Loucy (cell line): Measurements from ENCODE around the gene NLRP3.

ENCODE experiments used
- H2AFZ ChIP-seq: fragments of 200-600 bp; sonication (generic); 2 replicates; pipeline ENCODE4 v1.6.0; 2016; ENCODE audit warnings: antibody characterized with exemption, mild to moderate bottlenecking, low read length, moderate library complexity
- H3F3A ChIP-seq: fragments of 200-600 bp; 2 replicates; pipeline ENCODE4 v1.6.0; 2016; ENCODE audit warnings: antibody characterized with exemption, low read depth, mild to moderate bottlenecking
- H3K27me3 ChIP-seq: fragments of 200-600 bp; sonication (generic); 2 replicates; pipeline ENCODE4 v1.6.1; 2014; ENCODE audit warnings: low read length, mild to moderate bottlenecking; ENCODE audit not compliant: insufficient read depth, poor library complexity, severe bottlenecking
- H3K36me3 ChIP-seq: fragments of 200-600 bp; sonication (generic); 2 replicates; pipeline ENCODE4 v1.6.1; 2016; ENCODE audit warnings: low read length; ENCODE audit not compliant: insufficient read depth
- H3K4me1 ChIP-seq: fragments of 200-600 bp; sonication (generic); 2 replicates; pipeline ENCODE4 v1.5.1; 2014; ENCODE audit warnings: low read length, mild to moderate bottlenecking; ENCODE audit not compliant: insufficient read depth, poor library complexity, severe bottlenecking
- H3K4me2 ChIP-seq: fragments of 200-600 bp; sonication (generic); 2 replicates; pipeline ENCODE4 v1.6.0; 2014; ENCODE audit warnings: antibody characterized with exemption, low read length, low read depth, mild to moderate bottlenecking; ENCODE audit not compliant: poor library complexity, severe bottlenecking
- H3K4me3 ChIP-seq: fragments of 200-600 bp; sonication (generic); 2 replicates; pipeline ENCODE4 v1.5.1; 2014; ENCODE audit warnings: low read length, mild to moderate bottlenecking, mixed read lengths; ENCODE audit not compliant: poor library complexity, severe bottlenecking
- H3K79me2 ChIP-seq: fragments of 200-600 bp; sonication (generic); 2 replicates; pipeline ENCODE4 v1.6.1; 2014; ENCODE audit warnings: low read length; ENCODE audit not compliant: insufficient read depth
- H3K9ac ChIP-seq: fragments of 200-600 bp; sonication (generic); 2 replicates; pipeline ENCODE4 v1.6.0; 2014; ENCODE audit warnings: mild to moderate bottlenecking, low read depth, low read length, moderate library complexity; ENCODE audit not compliant: poor library complexity, severe bottlenecking
- H3K9me2 ChIP-seq: fragments of 200-600 bp; sonication (generic); replicated peaks from 2 replicates; pipeline ENCODE4 v1.6.1; 2016; ENCODE audit warnings: low read depth, low read length, mixed read lengths
- H3K9me3 ChIP-seq: fragments of 200-600 bp; sonication (generic); 2 replicates; pipeline ENCODE4 v1.6.1; 2014; ENCODE audit warnings: mild to moderate bottlenecking, antibody characterized with exemption, low read length, low read depth; ENCODE audit not compliant: insufficient read depth
- H4K20me1 ChIP-seq: fragments of 200-600 bp; sonication (generic); 2 replicates; pipeline ENCODE4 v1.6.0; 2014; ENCODE audit warnings: antibody characterized with exemption, low read length, mild to moderate bottlenecking; ENCODE audit not compliant: insufficient read depth, poor library complexity, severe bottlenecking
- CTCF ChIP-seq: fragments of 200-600 bp; sonication (generic); conservative IDR thresholded peaks from 2 replicates; pipeline ENCODE4 v1.5.1; 2014; ENCODE audit warnings: mild to moderate bottlenecking, antibody characterized with exemption, low read length
- EZH2phosphoT487 ChIP-seq: fragments of 200-600 bp; IDR thresholded peaks from 2 replicates; pipeline ENCODE4 v1.6.1; 2018; ENCODE audit warnings: antibody characterized with exemption, mild to moderate bottlenecking, moderate library complexity, borderline replicate concordance

The NLRP3 gene

GRCh38 chr1:247417831-247418230 is 1.9 kb downstream of the NLRP3 start:
- Histone ChIP-seq H3K4me1 (peaks cover 52% of the 10 kb centered on the region), H3K9ac (no peak overlapping the region), H3K4me3 (peak overlapping the region; percentile 27), H4K20me1 (no peaks in the 10 kb centered on the region), H3K9me2 (no peaks in the 10 kb centered on the region), H2AFZ (no peak overlapping the region), H3K9me3 (no peaks in the 10 kb centered on the region), H3F3A (no peaks in the 10 kb centered on the region), H3K36me3 (no peaks in the 10 kb centered on the region), H3K27me3 (no peaks in the 10 kb centered on the region), H3K79me2 (peaks cover 25% of the 10 kb centered on the region), H3K4me2 (peak overlapping the region; percentile 78)
- TF ChIP-seq CTCF = no peak

GRCh38 chr1:247419336-247419735 is 3.4 kb downstream of the NLRP3 start:
- H3K9ac ChIP-seq = no peak overlapping the region
- H3K4me1 ChIP-seq = peaks cover 52% of the 10 kb centered on the region
- peaks cover 12% of the 10 kb centered on the region; the same call in 1 of the 2 replicates for H3K36me3 ChIP-seq
- no peaks in the 10 kb centered on the region for H3F3A ChIP-seq
- H3K4me2 ChIP-seq = peak overlapping the region; percentile 80
- H3K9me2 ChIP-seq = no peaks in the 10 kb centered on the region
- peaks cover 25% of the 10 kb centered on the region for H3K79me2 ChIP-seq
- no peaks in the 10 kb centered on the region for H4K20me1 ChIP-seq
- H2AFZ ChIP-seq = no peak overlapping the region
- peak overlapping the region; percentile 18 for H3K4me3 ChIP-seq
- TF ChIP-seq EZH2phosphoT487 (no peak), CTCF (no peak)
- H3K27me3 ChIP-seq = no peaks in the 10 kb centered on the region
- no peaks in the 10 kb centered on the region for H3K9me3 ChIP-seq

- no peaks in the 10 kb centered on the region for H3K27me3 ChIP-seq
- H3K36me3 ChIP-seq = peaks cover 25% of the 10 kb centered on the region; the same call in 1 of the 2 replicates
- H3K9me2 ChIP-seq = no peaks in the 10 kb centered on the region
- H4K20me1 ChIP-seq = no peaks in the 10 kb centered on the region
- peak overlapping the region; percentile 52 for H3K9ac ChIP-seq
- H3K4me1 ChIP-seq = peaks cover 40% of the 10 kb centered on the region
- no peaks in the 10 kb centered on the region for H3K9me3 ChIP-seq
- peak overlapping the region; percentile 50 for H3K4me3 ChIP-seq
- H3K79me2 ChIP-seq = peaks cover 25% of the 10 kb centered on the region
- no peak overlapping the region for H2AFZ ChIP-seq
- peak overlapping the region; percentile 80 for H3K4me2 ChIP-seq
- TF ChIP-seq EZH2phosphoT487 (no peak), CTCF (no peak)
- H3F3A ChIP-seq = no peaks in the 10 kb centered on the region
Observed at GRCh38 chr1:247421074-247421473, 5.1 kb downstream of the NLRP3 start.
